Chondrocyte (in vitro differentiated cells): Measurements from ENCODE around the gene CSNK1G3. TPM values are rescaled to one million over a fixed set of nuclear protein-coding genes. Genes with fewer than 3 reads are reported as not detected.

Experiments
- DNase-seq: peaks from one replicate; pipeline ENCODE4 v3.0.0; 2021; ENCODE audit warnings: mixed read lengths, low spot score
- H3K27ac Mint-ChIP-seq: one replicate; pipeline ENCODE4 v1.8.0; 2021; ENCODE audit warnings: mild to moderate bottlenecking, moderate library complexity, mixed read lengths; ENCODE audit not compliant: unreplicated experiment
- H3K27me3 Mint-ChIP-seq: 2 replicates; pipeline ENCODE4 v1.8.0; 2021; ENCODE audit warnings: low read depth, mixed read lengths
- H3K36me3 Mint-ChIP-seq: 2 replicates; pipeline ENCODE4 v1.8.0; 2021; ENCODE audit warnings: low read depth, mixed read lengths
- H3K4me1 Mint-ChIP-seq: 2 replicates; pipeline ENCODE4 v1.8.0; 2021; ENCODE audit warnings: low read depth, mild to moderate bottlenecking, mixed read lengths
- H3K4me3 Mint-ChIP-seq: one replicate; pipeline ENCODE4 v1.8.0; 2021; ENCODE audit warnings: mild to moderate bottlenecking, moderate library complexity, mixed read lengths; ENCODE audit not compliant: unreplicated experiment
- H3K9me3 Mint-ChIP-seq: 2 replicates; pipeline ENCODE4 v1.8.0; 2021; ENCODE audit warnings: low read depth, mixed read lengths
- total RNA-seq: library from RNA; stranded (reverse); gene quantifications from 3 replicates; pipeline ENCODE4 v1.2.1, GENCODE V29; 2021
- TF ChIP-seq, protein P1 (sequence below): fragments of 200-600 bp; sonication (generic); IDR thresholded peaks from 2 replicates; pipeline ENCODE4 v1.5.0; 2021; ENCODE audit warnings: antibody characterized with exemption, mild to moderate bottlenecking, moderate library complexity

Gene CSNK1G3
- total RNA-seq, 1 donor from 2014 or later = 42.2 TPM

DNA sequence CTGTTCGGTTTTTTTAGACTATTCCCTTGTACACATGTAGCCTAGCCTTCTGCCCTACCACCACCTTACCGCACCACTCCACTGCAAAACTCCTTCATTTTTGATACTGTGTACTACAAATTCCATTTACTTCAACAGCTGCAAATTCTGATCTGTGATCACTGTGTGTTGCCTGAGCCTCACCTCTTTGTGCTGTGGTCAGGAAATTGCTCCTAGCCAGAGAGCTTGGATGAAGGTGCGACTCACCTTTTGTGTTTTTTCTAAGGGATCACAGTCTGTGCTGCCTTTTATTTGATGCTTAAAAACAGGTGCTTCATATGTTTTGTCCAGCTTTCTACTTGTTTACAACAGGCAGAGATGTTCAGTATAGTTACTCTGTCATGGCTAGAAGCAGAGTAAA is 31.5 kb downstream of the CSNK1G3 start:
- Mint-ChIP-seq H3K36me3 (peaks cover 2% of the 10 kb centered on the region), H3K4me3 (no peak overlapping the region), H3K4me1 (peaks cover 23% of the 10 kb centered on the region), H3K9me3 (no peaks in the 10 kb centered on the region), H3K27me3 (no peaks in the 10 kb centered on the region), H3K27ac (peak overlapping the region; percentile 58)
- TF ChIP-seq, protein P1, sequence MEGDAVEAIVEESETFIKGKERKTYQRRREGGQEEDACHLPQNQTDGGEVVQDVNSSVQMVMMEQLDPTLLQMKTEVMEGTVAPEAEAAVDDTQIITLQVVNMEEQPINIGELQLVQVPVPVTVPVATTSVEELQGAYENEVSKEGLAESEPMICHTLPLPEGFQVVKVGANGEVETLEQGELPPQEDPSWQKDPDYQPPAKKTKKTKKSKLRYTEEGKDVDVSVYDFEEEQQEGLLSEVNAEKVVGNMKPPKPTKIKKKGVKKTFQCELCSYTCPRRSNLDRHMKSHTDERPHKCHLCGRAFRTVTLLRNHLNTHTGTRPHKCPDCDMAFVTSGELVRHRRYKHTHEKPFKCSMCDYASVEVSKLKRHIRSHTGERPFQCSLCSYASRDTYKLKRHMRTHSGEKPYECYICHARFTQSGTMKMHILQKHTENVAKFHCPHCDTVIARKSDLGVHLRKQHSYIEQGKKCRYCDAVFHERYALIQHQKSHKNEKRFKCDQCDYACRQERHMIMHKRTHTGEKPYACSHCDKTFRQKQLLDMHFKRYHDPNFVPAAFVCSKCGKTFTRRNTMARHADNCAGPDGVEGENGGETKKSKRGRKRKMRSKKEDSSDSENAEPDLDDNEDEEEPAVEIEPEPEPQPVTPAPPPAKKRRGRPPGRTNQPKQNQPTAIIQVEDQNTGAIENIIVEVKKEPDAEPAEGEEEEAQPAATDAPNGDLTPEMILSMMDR = no peak
- no peak for DNase-seq

DNA sequence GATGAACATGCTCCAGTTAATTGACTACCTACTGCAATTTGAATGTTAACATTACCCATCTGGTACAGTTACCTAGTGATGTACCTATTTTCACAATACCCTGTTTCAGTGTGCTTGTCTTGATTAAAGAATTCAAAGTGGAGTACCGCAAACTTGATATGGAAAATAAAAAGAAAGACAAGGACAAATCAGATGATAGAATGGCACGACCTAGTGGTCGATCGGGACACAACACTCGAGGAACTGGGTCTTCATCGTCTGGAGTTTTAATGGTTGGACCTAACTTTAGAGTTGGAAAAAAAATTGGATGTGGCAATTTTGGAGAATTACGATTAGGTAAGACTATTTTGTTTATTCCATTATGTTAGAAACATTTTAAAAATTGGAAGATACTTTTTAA is 33.5 kb downstream of the CSNK1G3 start:
- peaks cover 16% of the 10 kb centered on the region for H3K4me1 Mint-ChIP-seq
- no peaks in the 10 kb centered on the region for H3K9me3 Mint-ChIP-seq
- DNase-seq = no peak
- H3K36me3 Mint-ChIP-seq = peaks cover 3% of the 10 kb centered on the region
- H3K4me3 Mint-ChIP-seq = no peak overlapping the region
- H3K27ac Mint-ChIP-seq = no peak overlapping the region
- TF ChIP-seq, protein P1 = peak; percentile 75
- H3K27me3 Mint-ChIP-seq = no peaks in the 10 kb centered on the region

DNA sequence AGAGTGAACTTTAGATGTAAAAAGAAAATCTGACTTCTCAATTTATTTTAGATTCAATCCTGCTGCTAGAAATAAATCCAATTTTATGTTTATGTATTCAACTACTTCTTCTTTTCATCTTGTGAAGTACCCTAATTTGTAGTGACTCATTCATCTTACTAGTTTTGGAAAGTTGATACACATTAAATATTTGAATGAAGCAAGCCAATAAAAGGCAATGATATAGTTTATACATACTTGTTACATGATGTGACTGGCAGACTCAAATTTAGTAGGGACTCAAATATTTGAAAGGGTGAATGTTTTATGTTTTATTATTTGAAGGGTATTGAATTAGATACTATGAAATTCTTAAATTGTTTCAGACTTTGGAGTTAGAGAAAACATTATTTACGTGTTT is 34.7 kb downstream of the CSNK1G3 start:
- TF ChIP-seq, protein P1 = no peak
- H3K4me3 Mint-ChIP-seq = no peak overlapping the region

DNA sequence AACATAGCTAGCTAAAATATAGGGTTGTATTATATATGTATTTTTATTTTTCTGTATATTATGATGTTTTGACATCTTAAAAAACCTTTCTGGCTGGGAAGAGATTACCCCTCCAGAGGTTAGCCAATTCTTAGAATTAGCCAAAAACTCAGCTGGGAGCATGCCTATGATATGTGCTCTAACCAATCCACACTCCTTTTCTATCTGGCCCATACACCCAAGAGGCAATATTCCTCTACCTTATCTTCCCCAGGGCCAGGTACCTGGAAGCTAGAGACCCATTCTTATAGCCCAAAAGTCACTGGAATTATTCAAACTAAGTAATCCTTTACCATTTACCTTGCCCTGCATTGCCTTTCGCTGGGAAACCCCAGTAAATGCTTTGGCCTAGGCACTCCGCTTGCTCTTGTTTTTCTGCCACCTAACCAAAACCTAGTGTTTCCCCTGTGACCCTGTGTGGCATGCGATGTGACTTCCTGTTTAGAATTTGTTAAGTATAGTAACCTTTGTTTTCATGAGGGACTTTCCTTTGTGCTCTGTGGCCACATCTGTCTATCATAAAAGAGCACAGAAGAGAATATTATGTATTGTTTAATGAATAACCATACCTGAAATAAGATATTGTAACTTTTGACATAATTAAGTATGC is 37.4 kb downstream of the CSNK1G3 start:
- Mint-ChIP-seq H3K36me3 (peaks cover 3% of the 10 kb centered on the region), H3K4me1 (peaks cover 4% of the 10 kb centered on the region), H3K27ac (peak overlapping the region; percentile 63), H3K4me3 (no peak overlapping the region), H3K9me3 (no peaks in the 10 kb centered on the region), H3K27me3 (no peaks in the 10 kb centered on the region)
- TF ChIP-seq, protein P1 = no peak
- no peak for DNase-seq

More for the DNA sequence above, 34.7 kb downstream of the CSNK1G3 start:
- Mint-ChIP-seq H3K36me3 (peaks cover 3% of the 10 kb centered on the region), H3K27me3 (no peaks in the 10 kb centered on the region), H3K9me3 (no peaks in the 10 kb centered on the region), H3K27ac (no peak overlapping the region), H3K4me1 (peaks cover 16% of the 10 kb centered on the region)
- no peak for DNase-seq

DNA sequence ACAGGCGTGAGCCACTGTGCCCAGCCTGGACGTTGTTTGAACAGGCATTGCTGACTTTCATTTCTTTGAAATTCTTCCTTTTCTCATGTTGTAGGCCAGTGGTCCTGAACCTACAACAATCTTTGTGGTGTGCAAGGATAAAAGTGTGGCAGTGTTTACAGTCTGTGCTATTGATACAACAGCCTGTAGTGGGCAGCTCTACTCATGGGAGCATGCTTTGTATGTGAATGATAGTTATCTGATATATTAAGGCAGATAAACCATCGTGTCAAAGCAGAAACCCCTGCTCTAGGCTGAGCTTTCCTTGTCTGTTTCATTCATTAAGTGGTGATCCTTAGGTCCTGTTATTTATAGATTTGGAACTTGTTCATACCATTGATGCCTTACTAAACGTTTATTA is 42.6 kb downstream of the CSNK1G3 start:
- no peak overlapping the region for H3K27ac Mint-ChIP-seq
- no peaks in the 10 kb centered on the region for H3K27me3 Mint-ChIP-seq
- no peaks in the 10 kb centered on the region for H3K9me3 Mint-ChIP-seq
- DNase-seq = no peak
- TF ChIP-seq, protein P1 = no peak
- peaks cover 6% of the 10 kb centered on the region for H3K36me3 Mint-ChIP-seq
- peaks cover 10% of the 10 kb centered on the region for H3K4me1 Mint-ChIP-seq
- H3K4me3 Mint-ChIP-seq = no peak overlapping the region
